Measurements from ENCODE around the gene ADAP1.

ADAP1 gene

DNA sequence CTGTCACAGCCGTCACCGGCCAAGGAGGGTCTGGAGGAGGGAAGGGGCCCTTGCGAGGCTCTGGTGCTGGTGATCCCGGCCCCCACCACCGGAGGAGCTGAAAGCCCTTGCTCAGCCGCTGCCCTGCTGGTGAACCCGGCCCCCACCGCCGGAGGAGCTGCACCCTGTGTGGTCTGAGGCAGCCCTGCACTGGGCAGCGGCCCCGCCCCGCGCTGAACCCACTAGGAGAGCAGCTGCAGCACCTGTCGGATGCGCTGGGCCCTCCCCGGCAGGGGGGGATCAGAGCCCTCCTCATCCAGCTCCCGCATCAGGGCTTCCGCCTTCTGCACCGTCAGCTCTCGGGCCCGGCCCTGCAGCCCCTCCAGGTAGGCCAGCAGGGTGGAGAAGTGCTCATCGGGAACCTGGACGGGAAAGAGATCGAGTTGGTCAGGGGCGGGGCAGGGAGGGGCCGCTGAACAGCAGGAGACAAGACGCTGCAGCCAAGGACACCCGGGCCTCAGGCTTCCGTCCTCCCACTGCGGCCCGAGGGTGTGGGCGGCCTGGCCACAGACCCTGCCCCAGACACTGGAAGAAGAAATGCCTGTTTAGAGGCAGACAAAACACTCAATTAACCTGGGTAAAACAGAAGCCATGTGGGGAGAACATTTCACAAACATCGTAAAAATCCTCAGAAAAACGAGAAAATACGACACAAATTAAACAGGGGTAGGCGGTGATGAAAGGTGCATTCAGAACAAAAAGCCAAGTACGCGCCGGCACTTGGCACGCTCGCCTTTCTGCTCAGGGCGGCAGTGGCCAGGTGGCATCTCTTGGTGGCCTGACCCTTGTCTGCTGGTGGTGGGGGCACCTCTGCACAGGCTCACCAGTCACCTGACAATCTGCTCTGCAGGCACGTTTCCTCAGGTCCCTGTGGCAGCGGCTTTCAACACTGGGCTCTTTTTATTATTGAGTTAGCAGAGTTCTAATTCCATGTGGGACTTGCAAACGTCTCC, 43.2 kb upstream of the ADAP1 start:
- H3K4me1 ChIP-seq = peaks cover 0 to 10% (median 2%) of the 10 kb centered on the region in 4 donors
- peaks cover 0 to 65% (median 35%) of the 10 kb centered on the region in 3 donors for H3K36me3 ChIP-seq
- no peak overlapping the region for H3K27ac ChIP-seq
- H3K27me3 ChIP-seq = peaks cover 0 to under 1% of the 10 kb centered on the region in 2 donors
- intact Hi-C loops (cut with DNase I; ENCODE audit: low total_unique reads) = no loop called here
- DNase-seq = no peak
- TF ChIP-seq, protein P1, sequence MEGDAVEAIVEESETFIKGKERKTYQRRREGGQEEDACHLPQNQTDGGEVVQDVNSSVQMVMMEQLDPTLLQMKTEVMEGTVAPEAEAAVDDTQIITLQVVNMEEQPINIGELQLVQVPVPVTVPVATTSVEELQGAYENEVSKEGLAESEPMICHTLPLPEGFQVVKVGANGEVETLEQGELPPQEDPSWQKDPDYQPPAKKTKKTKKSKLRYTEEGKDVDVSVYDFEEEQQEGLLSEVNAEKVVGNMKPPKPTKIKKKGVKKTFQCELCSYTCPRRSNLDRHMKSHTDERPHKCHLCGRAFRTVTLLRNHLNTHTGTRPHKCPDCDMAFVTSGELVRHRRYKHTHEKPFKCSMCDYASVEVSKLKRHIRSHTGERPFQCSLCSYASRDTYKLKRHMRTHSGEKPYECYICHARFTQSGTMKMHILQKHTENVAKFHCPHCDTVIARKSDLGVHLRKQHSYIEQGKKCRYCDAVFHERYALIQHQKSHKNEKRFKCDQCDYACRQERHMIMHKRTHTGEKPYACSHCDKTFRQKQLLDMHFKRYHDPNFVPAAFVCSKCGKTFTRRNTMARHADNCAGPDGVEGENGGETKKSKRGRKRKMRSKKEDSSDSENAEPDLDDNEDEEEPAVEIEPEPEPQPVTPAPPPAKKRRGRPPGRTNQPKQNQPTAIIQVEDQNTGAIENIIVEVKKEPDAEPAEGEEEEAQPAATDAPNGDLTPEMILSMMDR (IDR thresholded peaks at IDR 0.05) = no peak
- no peak overlapping the region for H3K4me3 ChIP-seq
- no peaks in the 10 kb centered on the region for H3K9me3 ChIP-seq

DNA sequence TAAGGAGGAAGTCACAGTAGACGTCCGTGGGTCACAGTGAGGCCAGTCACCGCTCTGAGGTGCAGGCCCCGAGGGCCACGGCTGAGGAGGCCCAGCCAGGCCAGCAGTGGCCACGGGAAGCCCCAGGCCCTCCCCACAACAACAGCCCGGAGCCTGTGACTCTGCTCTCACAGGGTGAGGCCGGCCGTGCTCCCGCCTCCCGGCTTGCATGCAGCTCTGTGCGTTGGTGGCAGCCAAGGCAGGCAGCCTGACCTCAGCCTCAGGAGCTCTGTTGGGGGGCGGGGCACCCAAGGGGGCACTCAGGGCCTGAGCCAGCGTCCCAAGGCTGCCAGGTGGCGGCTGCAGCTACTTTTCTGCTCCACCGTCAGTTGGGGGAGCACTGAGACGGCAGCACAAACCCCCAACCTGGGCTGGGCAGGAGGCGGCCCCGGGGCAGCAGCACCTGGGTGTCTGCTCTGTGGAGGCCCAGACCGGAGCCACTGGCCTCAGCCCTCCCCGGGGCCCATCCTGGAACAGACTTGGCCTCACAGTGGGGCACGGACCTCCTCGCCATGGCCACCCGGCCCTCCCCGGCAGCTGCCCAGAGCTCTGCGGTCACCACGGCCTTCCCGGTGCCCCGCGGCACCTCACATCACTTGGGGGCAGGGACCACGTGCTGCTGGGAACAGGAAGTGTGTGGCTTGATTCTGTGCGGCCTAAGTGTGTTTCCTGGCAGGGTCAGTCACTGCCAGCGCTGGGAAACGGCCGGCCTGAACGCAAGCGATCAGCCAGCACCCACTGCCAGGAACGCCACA, 41.8 kb upstream of the ADAP1 start:
- no peak for DNase-seq
- Histone ChIP-seq H3K4me1 (peaks cover 0 to 11% (median 2%) of the 10 kb centered on the region in 4 donors), H3K4me3 (no peak overlapping the region), H3K36me3 (peaks cover 0 to 62% (median 35%) of the 10 kb centered on the region in 3 donors), H3K27ac (no peak overlapping the region), H3K9me3 (no peaks in the 10 kb centered on the region), H3K27me3 (peaks cover 0 to 15% of the 10 kb centered on the region in 2 donors)
- TF ChIP-seq, protein P1 (IDR thresholded peaks at IDR 0.05) = no peak
- intact Hi-C loops (cut with DNase I; ENCODE audit: low total_unique reads) = no loop called here

DNA sequence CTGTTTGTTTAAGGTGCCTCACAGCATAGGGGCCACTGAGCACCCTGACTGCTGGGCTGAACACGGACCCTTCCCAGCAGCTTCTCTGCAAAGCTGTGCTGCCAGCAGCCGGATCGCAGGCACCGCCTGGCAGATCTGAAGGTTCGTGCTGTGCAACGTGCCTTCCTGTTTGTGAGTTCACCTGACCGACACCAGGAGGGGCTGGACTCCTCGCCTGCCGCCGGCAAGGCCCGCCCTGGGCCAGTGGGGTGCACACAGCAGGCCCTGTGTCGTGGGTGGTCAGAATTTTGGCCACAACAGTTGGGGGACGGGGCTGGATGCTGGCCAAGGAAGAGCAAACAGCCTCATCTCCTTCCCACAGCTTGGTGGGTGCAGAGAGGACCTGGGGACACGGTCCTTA, 41.1 kb upstream of the ADAP1 start:
- intact Hi-C loops (cut with DNase I; ENCODE audit: low total_unique reads) = no loop called here
- H3K36me3 ChIP-seq = peaks cover 0 to 55% (median 31%) of the 10 kb centered on the region in 3 donors
- TF ChIP-seq, protein P1 (IDR thresholded peaks at IDR 0.05) = no peak
- DNase-seq = no peak
- H3K4me1 ChIP-seq = peaks cover 0 to 11% (median 2%) of the 10 kb centered on the region in 4 donors
- H3K4me3 ChIP-seq = no peak overlapping the region
- H3K27me3 ChIP-seq = peaks cover 0 to 22% of the 10 kb centered on the region in 2 donors
- no peak overlapping the region for H3K27ac ChIP-seq
- H3K9me3 ChIP-seq = no peaks in the 10 kb centered on the region

DNA sequence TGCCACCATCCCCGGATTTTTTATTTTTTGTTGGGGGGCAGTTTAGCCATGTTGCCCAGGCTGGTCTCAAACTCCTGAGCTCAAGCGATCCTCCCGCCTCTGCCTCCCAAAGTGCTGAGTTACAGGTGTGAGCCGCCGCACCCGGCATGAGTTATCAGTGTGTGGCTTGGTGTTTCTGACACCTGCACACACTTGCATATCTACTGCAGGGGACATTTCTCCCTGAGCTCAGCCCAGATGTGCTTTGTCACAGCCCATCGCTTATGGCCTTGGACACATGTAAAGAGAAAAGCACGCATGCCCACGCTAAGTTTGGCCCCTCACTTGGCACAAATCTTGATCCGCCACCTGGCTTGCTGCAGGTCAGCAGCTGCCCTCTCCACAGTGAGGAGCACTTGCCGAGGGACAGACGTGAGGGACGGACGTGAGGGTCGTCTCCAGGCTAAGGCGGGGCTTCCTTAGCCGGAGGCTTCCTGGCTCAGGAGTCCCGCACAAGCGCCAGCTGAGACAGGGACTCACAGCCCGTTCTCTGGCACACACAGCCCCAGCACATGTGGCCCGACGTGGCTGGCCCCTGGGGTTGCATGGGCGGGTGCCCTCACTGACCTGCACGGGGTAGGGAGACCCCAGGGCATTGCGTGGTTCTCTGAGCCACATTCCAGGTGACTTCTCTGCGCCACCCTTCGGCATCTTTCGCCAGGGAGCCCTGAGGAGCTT, 40.3 kb upstream of the ADAP1 start:
- intact Hi-C loops (cut with DNase I; ENCODE audit: low total_unique reads) = no loop called here
- TF ChIP-seq, protein P1 (IDR thresholded peaks at IDR 0.05) = no peak

More for the DNA sequence above, 40.3 kb upstream of the ADAP1 start:
- Histone ChIP-seq H3K36me3 (peaks cover 0 to 47% (median 24%) of the 10 kb centered on the region in 3 donors), H3K4me3 (no peak overlapping the region), H3K27me3 (peaks cover 0 to 25% of the 10 kb centered on the region in 2 donors), H3K27ac (no peak overlapping the region), H3K4me1 (peaks cover 0 to 11% (median 2%) of the 10 kb centered on the region in 4 donors), H3K9me3 (no peaks in the 10 kb centered on the region)
- no peak for DNase-seq
